NT2/D1 (cell line): Measurements from ENCODE around the gene CLDN24.

ENCODE experiments used
- SUZ12 ChIP-seq: IDR thresholded peaks from 2 replicates; pipeline ENCODE4 v1.6.1; 2011; ENCODE audit not compliant: insufficient read length, insufficient read depth; ENCODE audit errors: extremely low read depth
- YY1 ChIP-seq: IDR thresholded peaks from 2 replicates; pipeline ENCODE4 v1.6.1; 2011; ENCODE audit not compliant: insufficient read length, insufficient read depth
- ZNF274 ChIP-seq: IDR thresholded peaks from 2 replicates; pipeline ENCODE4 v1.6.1; 2011; ENCODE audit warnings: mild to moderate bottlenecking, low read depth, low read length

DNA sequence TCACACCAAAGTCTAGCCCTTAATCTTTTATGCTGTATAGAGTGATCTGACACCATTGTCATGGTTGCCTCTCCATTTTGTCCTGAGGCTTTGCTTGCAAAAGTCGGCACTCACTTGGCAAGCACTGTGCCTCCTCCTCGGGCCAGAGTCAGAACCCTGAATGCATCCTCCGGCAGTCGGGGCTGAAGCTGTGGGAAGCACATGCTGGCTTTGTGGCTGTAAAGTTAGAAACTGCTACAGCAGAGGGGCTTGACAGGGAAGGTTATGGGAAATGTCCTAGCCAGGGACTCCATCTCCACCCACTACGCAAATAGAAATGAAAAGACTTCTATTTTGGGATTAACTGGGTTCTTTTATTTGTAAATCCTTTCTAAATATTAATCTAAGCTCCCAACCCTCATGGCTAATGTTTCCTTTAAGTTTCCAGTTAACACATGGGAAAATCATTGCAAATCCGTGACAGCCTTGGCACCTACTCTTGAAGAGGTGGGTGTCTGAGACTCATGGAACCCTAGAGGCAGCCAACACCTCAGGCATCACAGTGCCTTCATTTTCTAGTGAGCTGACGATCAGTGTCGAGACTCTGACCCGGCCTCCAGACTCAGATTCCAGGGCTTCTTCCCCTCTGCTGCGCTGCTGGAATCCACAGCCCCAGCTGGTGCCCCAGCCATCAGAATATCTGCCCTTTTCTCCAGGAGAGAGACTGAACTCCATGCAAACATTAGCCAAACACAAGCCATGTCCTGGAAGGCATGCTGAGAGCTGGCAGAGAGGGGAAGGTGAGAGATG is 7.9 kb upstream of the CLDN24 start:
- TF ChIP-seq YY1, result no peak
- no peak for TF ChIP-seq ZNF274
- no peak for TF ChIP-seq SUZ12
